GM12865 (cell line): ENCODE measurements around the gene CHN1.

Experiments
- DNase-seq: peaks from one replicate; pipeline ENCODE4 v3.0.0; 2010; ENCODE audit warnings: low read depth
- H3K4me3 ChIP-seq: 2 replicates; pipeline ENCODE4 v1.5.1; 2011; ENCODE audit warnings: mild to moderate bottlenecking, low read depth, low read length, control low read depth
- CTCF ChIP-seq: IDR thresholded peaks from 2 replicates; pipeline ENCODE4 v1.5.1; 2011; ENCODE audit warnings: low read length, control low read depth, low read depth, inconsistent platforms; ENCODE audit not compliant: insufficient read depth; ENCODE audit errors: missing control alignments

The CHN1 gene

GRCh38 chr2:174827371-174828369 is 177.5 kb downstream of the CHN1 start:
- TF ChIP-seq CTCF = no peak
- H3K4me3 ChIP-seq = no peak overlapping the region
- no peak for DNase-seq

GRCh38 chr2:174826051-174826450 is 179.1 kb downstream of the CHN1 start:
- DNase-seq = no peak
- no peak overlapping the region for H3K4me3 ChIP-seq
- TF ChIP-seq CTCF = no peak

- TF ChIP-seq CTCF = no peak
- no peak for DNase-seq
- H3K4me3 ChIP-seq = no peak overlapping the region
Measured at GRCh38 chr2:174824068-174824467, 181.1 kb downstream of the CHN1 start.

GRCh38 chr2:174821628-174822027 is 183.6 kb downstream of the CHN1 start:
- no peak for DNase-seq
- TF ChIP-seq CTCF = no peak
- no peak overlapping the region for H3K4me3 ChIP-seq

- TF ChIP-seq CTCF = no peak
- no peak overlapping the region for H3K4me3 ChIP-seq
- DNase-seq = no peak
Measured at GRCh38 chr2:174820361-174820760, 184.8 kb downstream of the CHN1 start.

- no peak for TF ChIP-seq CTCF
- DNase-seq = no peak
- H3K4me3 ChIP-seq = no peak overlapping the region
Measured at GRCh38 chr2:174815526-174815925, 189.7 kb downstream of the CHN1 start.
